Glomerular visceral epithelial cell (primary cell): ENCODE results near the gene FAM107B.

Source experiments
- DNase-seq: peaks from one replicate; pipeline ENCODE4 v3.0.0-alpha.2; 2016; ENCODE audit errors: extremely low spot score

The FAM107B gene

DNA sequence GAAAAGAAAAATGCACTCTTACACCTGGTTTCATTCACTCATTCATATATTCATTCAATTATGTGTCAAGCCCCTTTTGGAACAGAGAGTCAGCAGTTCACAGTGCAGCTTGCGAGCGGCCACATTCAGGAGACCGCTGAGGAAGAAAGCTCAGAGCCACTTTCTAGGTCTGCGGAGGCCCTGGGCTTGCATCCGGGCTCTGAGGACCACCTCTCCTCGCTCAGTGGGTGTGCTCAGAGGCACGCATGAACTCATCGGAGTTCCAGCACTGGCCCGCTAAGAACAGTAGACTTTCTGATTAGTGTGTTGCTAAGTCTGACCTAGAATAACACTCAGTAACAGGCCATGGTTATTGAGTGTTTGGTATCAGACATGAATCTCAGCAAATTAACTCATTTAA lies 1.8 kb upstream of the FAM107B start:
- no peak for DNase-seq

- DNase-seq, result no peak
Observed at GRCh38 chr10:14775656-14776055, 959 bp upstream of the FAM107B start.

- no peak for DNase-seq
Observed at GRCh38 chr10:14774214-14774580, 500 bp downstream of the FAM107B start.

- no peak for DNase-seq
Observed at GRCh38 chr10:14773551-14774213, 1.0 kb downstream of the FAM107B start.

DNA sequence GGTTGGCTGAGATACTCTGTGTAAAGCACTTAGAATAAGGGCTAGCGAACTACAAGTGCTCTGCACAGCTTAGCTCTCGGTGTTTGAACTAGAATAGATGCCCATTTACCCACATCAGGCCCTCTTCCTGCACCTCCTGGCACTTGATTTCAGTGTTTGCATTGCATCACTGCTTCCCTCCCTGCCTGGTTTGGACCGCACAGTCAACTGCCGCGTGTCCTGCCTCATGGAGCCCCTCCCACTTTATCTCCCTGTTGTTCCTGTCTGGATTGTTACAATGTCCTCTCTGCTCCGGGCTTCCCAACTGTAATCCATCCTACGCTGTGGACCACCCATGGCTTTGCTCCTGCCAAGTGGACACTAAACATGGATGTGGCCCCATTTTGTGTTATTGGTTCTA lies 2.3 kb downstream of the FAM107B start:
- DNase-seq, result no peak

GRCh38 chr10:14770927-14771326 lies 3.8 kb downstream of the FAM107B start:
- DNase-seq, result no peak

DNA sequence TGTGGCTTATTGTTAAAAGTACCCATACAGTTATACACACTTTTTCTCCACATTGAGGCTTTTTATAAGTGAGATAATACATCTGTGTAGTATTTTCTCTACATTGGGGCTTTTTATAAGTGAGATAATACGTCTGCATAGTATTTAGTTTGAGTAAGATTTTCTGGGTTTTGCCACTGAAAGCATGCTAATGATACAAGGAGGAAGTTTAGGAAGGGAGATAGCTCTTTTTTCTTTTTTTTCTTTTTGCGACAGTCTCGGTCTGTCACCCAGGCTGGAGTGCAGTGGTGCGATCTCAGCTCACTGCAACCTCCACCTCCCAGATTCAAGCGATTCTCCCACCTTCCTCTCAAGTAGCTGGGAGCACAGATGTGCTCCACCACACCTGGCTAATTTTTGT lies 13.3 kb downstream of the FAM107B start:
- no peak for DNase-seq

DNA sequence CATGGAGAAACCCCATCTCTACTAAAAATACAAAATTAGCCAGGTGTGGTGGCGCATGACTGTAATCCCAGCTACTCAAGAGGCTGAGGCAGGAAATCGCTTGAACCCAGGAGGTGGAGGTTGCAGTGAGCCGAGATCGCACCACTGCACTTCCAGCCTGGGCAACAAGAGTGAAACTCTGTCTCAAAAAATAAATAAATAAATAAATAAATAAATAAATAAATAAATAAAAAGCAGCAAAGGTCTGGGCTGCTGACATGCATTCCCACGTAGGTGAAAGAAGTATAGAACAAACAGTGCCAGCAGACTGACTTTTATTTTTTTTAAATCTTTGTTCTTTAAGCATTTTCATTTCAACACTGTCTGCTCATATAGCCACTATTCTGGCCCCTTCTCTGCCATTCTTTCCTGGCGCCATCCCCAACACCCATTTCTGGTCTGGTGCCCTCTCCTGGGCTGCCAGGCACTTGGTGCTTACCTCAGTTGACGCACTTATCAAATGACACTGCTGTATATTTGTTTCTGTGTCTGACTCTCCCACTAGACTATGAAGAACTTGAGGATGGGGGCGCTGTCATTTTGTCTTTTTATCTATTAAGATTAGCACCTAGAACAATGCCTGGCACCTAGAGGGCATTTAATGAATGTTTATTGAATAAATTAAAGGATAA lies 15.6 kb downstream of the FAM107B start:
- no peak for DNase-seq

DNA sequence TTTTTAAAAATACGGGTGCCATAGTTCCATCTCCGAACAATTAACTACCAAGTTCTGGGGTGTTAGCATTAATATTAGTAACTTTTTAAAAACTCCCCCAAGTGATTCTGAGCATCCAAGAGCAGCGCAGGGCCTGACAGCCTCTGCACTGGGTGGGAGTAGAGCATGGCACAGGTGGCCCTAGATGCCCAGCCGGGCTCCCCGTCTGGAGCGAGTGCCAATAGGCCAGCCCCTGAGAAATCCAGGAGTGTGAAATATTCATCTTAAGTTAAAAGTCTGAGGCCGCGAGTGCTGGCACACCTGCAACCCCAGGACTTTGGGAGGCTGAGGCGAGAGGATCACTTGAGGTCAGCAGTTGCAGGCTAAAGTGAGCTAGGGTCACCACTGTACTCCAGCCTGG lies 16.2 kb downstream of the FAM107B start:
- DNase-seq, result no peak

GRCh38 chr10:14757986-14758385 lies 16.7 kb downstream of the FAM107B start:
- no peak for DNase-seq

GRCh38 chr10:14757394-14757793 lies 17.3 kb downstream of the FAM107B start:
- no peak for DNase-seq

DNA sequence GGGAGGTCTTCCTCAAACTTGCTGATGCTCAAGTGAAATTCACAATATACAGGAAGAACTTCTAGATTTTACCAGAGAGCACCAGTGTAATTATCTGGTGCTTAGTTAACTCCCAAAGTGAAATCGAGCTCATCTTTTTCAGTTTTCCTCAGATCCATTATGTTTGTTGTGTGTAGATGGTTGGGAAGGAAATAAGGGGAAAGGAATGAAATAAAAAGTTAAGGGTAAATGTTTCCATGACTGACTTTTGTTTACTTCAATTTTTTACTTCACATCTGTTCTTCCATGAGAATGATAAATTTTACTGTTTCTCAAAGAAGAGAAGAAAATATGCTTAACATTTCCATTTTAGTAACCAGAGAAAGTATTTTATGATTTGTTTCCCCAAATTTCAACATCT lies 21.3 kb downstream of the FAM107B start:
- DNase-seq, result no peak

GRCh38 chr10:14751921-14752320 lies 22.8 kb downstream of the FAM107B start:
- no peak for DNase-seq

GRCh38 chr10:14751014-14751896 lies 23.4 kb downstream of the FAM107B start:
- no peak for DNase-seq

DNA sequence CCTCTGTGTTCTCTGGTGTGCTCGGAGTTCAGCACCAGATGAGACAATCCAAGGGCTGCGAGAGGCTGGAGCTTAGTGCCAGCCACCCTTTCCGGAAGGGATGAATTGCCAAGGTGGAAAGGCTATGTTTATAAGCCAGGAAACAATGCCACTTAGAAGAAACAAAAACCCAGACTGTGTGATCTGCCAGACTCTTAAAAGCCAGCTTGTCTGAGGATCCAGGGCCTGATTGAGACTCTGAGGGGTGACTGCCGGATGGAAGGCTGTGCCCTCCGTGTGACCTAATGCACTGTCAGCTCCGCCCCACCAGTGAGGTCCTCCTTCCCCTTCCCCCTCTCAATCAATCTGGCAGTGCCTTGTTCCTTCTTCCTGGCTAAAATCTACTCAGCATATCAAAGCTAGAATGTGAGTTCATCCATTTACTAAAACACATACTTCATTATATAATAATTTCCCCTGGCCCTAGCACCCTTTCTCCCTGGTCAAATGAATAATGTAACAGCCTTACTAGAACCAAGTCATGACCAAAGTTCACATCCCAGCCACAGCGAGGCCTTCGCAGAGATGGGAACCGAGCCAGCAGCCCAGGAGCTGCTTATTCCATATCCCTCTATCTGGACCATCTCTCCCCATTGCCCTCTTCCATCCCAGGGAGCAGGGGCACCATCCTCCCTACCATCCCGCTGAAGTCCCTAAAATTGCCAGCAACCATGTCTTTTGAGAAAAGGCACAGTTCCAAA lies 25.5 kb downstream of the FAM107B start:
- DNase-seq, result no peak

GRCh38 chr10:14748441-14748840 lies 26.3 kb downstream of the FAM107B start:
- no peak for DNase-seq

GRCh38 chr10:14742815-14743214 lies 31.9 kb downstream of the FAM107B start:
- no peak for DNase-seq

- DNase-seq, result no peak
Observed at GRCh38 chr10:14742382-14742781, 32.3 kb downstream of the FAM107B start.

- DNase-seq, result no peak
Observed at GRCh38 chr10:14740684-14741247, 33.9 kb downstream of the FAM107B start.

DNA sequence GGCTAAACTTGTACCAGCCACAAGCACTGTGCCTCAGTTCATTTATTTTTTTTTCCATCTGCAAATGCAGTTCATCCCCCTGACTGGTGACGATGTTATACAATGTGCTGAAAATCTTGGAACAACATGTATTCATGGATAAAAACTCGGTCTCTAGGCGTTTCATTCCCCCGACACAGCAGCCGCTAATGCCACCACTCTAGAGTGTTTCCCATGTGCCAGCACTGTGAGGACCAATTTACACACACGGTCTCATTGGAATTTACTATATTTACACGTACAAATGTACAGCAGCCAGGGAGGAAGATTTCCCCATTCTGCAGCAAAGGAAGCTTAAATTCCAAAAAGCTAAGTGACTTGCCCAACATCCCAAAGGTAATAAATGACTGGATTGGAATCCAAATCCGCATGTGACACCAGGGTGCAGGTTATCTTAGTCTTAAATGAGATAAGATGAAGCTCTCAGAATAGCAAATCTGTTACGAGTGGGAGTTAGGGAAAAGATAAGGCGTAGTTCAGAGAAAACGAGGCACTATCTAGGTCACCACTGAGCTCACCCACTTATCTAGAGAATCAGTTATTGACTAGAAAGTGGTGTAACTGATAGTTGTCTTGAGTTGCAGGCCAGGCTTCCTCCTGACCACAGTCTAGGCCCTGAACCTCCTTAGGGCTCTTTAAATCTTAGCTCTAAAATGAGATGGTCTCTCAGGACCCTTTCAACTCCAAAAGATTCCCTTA lies 36.7 kb downstream of the FAM107B start:
- DNase-seq, result no peak

- peak; percentile 76 for DNase-seq
Observed at GRCh38 chr10:14736600-14737081, 38.1 kb downstream of the FAM107B start.
